OCI-LY1 (cell line): ENCODE results near the gene SHROOM3.

Experiments
- CTCF ChIP-seq: fragments of 200-600 bp; sonication (generic), shearing (Covaris generic); IDR thresholded peaks from 2 replicates; pipeline ENCODE4 v1.5.1; 2017; ENCODE audit warnings: mild to moderate bottlenecking, antibody characterized with exemption, low read length, moderate library complexity, mixed read lengths
- EZH2 ChIP-seq: fragments of 200-600 bp; sonication (generic), shearing (Covaris generic); IDR thresholded peaks from 2 replicates; pipeline ENCODE4 v1.8.0; 2017; ENCODE audit warnings: borderline replicate concordance, mixed run types, mild to moderate bottlenecking, antibody characterized with exemption, low read length, moderate library complexity, mixed read lengths

- TF ChIP-seq CTCF (no peak), EZH2 (no peak)
Observed at GRCh38 chr4:76589872-76590797, 155.1 kb downstream of the SHROOM3 start.
